GM18951 (cell line): ENCODE results near the gene AHCYL1.

ENCODE experiments used
- POLR2A ChIP-seq: IDR thresholded peaks from 4 replicates; pipeline ENCODE4 v1.6.1; 2011; ENCODE audit warnings: mild to moderate bottlenecking; ENCODE audit not compliant: insufficient read length, insufficient read depth; ENCODE audit errors: extremely low read depth
- in situ Hi-C: fragments of 300-500 bp; cut with MboI; formaldehyde crosslinking; loops from one replicate; pipeline ENCODE4 v1.12.0; 2022; ENCODE audit warnings: low sequenced_read_pairs, mixed read lengths, inconsistent platforms; ENCODE audit not compliant: unreplicated experiment

The AHCYL1 gene

DNA sequence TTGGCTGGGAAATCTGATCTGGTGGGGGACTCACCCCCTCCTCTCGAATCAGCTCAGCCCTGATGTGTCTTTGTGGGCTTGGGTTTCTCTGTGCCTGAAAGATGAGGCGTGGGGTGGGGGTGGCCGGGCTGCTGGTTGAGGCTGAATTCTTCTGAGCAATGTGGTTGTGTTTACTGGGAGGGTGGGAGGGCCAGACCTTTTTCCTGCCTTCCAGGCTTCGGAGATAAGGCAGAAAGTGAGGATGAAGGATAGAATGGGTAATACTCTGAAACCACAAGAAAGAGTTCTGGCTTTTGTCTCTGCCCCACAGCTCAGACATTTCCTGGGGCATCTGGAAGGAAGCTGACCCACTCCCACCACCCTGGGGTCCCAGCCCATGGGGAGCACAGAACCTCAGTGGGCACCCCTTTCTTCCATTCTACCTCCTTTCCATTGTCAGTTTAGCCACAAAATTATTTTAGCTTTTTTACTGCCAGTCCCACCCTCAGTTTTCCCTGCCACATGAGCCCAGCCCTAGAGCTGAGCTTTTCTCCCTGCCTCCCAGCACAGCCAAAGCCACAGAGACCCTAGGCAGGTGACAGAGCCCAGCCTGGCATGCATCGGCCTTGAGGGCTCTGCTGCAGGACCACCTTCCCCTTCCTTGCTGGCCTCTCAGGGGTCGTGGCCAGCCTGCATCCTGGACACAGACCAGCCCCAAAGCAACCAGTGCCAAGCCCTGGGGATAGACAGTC is 74.7 kb downstream of the AHCYL1 start:
- in situ Hi-C loops: no loop called here
- TF ChIP-seq POLR2A: no peak

DNA sequence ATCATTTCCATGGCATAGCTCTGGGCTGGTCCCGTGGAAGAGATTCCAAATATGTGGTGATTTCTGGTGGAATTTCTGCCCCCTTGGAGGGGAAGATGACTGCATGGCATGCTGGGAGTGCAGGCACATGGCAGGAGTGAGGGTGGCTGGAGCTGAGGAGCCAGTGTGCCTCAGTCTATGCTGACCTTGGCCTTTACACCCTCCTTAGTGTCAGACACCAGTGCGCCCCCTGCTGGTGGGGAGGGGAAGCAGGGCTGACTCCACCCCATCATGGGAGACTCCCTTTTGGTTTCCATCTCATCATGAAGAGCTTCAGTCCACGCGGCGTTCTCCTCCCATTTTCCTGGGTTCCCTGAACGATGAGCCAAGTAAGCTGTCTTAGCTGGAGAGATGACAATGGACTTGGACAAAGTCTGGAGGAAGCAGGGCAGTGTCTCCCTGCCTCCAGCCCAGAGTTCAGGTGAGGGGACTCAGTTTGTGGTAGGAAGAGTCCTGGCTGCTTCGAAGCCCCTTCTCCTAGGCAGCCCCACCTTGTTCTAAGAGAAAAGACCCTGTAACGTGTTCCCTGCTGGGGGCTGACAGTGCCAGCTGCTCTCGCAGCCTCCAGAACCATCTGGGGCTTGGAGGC is 75.6 kb downstream of the AHCYL1 start:
- in situ Hi-C loops: no loop called here
- no peak for TF ChIP-seq POLR2A

DNA sequence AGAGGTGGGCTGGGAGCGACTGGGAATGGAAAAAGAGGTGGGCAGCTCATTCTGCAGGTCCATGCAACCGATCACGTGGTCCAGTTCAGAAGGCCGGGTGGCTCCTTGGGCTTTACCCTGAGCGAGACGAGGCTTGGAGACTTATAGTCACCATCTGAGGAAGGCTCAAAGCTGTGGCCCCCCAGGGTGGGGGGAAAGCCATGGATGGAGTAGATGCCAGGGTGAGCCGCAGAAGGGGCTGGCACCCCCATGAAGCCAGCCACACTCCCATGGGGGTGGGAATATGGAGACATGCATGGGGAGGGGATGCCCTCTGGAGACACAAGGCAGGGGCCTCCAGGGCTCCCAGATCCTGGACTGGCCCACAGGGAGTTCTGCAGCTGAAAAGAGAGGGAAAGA is 76.1 kb downstream of the AHCYL1 start:
- no peak for TF ChIP-seq POLR2A
- in situ Hi-C loops: no loop called here

DNA sequence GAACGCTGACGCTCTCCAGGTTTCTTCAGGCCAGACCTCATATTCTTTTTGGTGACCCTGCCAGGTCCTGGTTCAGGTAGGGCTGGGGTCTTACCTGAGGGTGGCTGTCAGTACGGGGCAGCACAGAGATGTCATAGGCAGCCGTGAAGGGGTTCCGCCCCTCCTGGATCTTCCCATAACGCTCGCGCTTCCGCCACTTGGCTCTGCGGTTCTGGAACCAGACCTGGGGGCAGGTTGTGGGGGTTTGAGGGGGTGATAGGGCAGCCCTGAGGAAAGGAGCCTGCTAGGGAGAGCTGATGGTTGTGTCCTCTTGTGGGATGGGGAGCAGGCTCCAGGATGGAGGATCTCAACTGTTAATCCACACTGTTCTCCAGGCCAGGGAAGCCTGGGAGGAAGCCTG is 76.8 kb downstream of the AHCYL1 start:
- TF ChIP-seq POLR2A: no peak
- in situ Hi-C loops: no loop called here

DNA sequence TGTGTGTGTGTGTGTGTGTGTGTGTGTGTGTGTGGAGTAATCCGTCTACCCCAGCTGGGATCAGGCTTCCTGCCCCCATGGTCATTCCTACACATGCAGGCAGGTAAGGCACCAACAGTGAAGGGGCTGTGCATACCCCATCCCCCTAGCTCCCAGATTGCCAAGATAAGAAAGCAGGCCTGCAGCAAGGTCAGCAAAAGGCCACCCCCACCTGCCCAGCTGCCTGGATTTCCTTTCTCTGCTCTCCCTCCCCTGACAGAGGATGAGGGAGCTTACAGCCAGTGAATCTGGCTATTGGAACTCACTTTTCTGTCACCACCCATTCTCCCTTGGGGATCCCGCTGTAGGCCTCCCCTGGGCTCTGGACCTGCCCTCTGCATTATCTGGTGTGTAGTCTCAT is 78.0 kb downstream of the AHCYL1 start:
- TF ChIP-seq POLR2A: no peak

GRCh38 chr1:110063781-110064180 is 79.2 kb downstream of the AHCYL1 start:
- no peak for TF ChIP-seq POLR2A
- in situ Hi-C loops: no loop called here

More for the DNA sequence above, 78.0 kb downstream of the AHCYL1 start:
- in situ Hi-C loops: no loop called here

DNA sequence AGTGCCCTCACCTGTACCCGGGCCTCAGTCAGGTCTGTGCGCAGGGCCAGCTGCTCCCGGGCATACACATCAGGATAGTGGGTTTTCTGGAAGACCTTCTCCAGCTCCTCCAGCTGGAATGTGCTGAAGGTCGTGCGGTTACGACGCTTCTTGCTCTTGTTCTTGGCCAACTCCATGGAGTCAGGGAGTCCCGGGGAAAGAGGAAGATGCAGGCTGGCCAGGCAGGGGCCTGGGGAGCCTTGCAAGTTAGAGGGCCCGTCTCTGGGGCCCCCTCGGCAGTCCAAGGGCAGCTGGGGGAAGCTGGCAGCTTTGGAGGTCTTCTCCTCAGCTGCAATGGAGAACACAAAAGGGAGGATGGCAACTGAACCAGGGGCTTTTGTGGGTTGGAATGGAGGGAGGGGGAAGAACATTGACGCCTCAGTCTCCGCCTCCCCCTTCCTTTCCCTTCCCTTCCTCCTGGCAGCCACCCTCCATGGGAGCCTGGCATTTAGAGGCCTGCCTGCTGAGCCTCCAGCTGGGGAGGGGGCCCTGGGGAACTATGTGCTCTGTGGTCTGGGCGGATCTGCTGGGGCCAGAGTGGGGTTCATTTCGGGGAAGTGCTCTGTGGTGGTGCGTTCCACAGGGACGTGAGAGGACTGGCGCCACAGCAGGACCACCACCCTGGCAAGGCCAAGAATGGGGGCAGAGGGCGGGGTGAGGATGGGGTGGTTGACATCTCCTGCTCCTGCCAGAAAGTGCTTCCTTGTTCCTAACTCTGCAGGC is 80.2 kb downstream of the AHCYL1 start:
- TF ChIP-seq POLR2A: no peak
- in situ Hi-C loops: no loop called here

GRCh38 chr1:110065841-110066240 is 81.3 kb downstream of the AHCYL1 start:
- no peak for TF ChIP-seq POLR2A
- in situ Hi-C loops: no loop called here

DNA sequence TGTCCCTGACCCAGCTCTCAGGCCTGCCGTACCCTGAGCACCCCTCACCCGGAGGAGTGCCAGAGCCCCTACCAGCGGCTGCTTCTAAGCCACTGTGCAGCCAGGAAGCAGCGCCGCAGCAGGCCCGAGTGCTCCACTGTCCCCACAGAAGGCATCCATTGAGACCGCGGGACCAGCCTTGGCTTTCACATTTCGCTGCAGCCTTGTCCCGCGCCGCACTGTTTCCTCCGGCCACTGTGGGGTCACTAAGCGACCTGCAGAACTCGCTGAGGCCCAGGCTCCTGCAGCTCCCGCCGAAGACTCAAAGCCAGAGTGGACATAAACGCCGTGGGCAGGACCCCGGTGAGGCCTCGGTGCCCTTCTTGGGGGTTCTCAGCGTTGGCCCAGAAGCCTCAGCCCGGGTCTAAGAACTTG is 82.9 kb downstream of the AHCYL1 start:
- in situ Hi-C loops: no loop called here
- TF ChIP-seq POLR2A: no peak

GRCh38 chr1:110067893-110068645 is 83.5 kb downstream of the AHCYL1 start:
- in situ Hi-C loops: no loop called here
- TF ChIP-seq POLR2A: no peak

DNA sequence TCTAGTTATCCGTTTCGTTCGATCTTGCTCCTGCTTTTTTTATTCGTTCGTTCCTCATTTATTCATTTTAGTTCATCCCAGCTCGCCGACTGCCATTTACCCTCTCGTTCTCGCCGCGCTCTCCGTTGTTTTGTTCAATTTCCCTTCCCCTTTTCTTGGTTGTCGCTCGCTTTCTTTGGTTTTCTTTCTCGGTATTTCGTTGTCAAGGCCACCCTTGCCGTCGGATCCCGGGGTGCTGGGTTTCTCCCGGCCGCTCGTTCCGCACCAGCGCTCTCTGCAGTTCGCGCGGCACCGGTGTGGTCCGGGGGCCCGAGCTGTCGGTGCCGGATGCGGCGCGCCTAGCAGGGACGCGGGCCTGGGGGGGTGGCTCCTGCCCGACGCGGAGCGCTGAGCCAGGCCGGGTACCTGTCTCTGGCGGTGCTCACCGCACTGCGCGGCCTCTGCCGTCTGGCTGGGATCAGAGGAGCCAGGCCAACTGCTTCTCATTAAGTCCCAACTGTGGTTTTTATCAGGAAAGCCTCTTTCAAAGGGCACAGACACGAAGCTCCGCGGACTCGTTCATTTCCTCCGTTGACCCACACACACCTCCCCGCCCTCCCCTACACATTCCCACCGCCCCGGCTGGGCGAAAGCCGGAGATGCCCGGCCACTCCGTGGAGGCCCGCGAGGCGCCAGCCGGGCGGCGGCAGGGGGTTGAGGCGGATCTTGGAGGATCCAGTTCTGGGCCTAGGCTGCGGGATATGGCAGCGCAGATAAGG is 84.3 kb downstream of the AHCYL1 start:
- TF ChIP-seq POLR2A: no peak
- in situ Hi-C loops: no loop called here

DNA sequence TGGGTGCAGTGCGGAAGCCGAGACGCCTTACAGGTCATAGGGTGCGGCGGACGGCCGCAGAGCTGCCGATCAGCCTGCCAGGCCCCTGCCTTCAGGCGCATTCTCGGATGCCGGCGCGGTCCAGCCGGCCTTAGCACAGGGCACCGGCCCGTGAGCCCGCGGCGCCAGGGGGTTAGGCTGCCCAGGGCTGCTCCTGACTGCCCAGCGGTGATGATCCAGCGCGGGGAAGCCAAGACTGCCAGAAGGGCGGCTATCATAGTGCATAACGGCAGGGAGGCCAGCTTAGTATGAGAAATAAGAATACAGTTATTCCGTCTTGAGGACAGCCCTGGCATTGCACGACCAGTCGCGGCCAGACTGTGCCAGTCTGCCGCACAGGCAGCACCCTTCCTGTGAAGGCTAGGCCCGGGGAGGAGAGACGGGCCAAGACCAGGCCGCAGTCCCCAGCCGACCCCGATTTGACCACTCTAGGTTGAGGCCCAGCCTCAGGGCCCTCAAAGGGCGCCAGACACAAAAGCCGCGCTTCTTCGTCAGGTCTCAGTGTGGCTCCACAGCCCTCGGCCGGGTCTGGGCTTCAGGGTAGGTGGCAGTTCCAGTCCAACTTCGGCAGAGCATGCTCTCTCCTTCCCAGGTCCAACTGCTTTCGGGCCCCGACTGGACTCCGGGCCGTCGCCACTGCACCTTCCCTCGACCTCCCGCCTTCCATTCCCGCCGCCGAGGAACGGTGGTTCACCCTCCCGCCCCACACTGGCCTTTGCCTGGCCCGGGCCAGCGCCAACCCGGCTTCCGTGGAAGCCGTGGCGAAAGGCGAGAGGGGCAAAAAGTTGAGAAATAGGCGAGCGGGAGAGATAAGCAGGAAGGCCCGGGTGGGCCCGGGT is 85.1 kb downstream of the AHCYL1 start:
- no peak for TF ChIP-seq POLR2A
- in situ Hi-C loops: no loop called here

- in situ Hi-C loops: no loop called here
Observed at GRCh38 chr1:110070282-110070669, 85.7 kb downstream of the AHCYL1 start.

More at GRCh38 chr1:110070282-110070669, 85.7 kb downstream of the AHCYL1 start:
- no peak for TF ChIP-seq POLR2A
